HG03439 (cell line): ENCODE measurements around the gene TUBB1.

Experiments used
- ATAC-seq: cut with Tn5 transposase; IDR thresholded peaks from one replicate; pipeline ENCODE4 v1.9.1; 2021; ENCODE audit warnings: mild to moderate bottlenecking, moderate library complexity; ENCODE audit not compliant: unreplicated experiment

TUBB1 gene

GRCh38 chr20:58988565-58988882 lies 30.7 kb upstream of the TUBB1 start:
- ATAC-seq: no peak

GRCh38 chr20:58989196-58989595 lies 30.0 kb upstream of the TUBB1 start:
- no peak for ATAC-seq

- no peak for ATAC-seq
Observed at GRCh38 chr20:58990651-58991445, 28.4 kb upstream of the TUBB1 start.

DNA sequence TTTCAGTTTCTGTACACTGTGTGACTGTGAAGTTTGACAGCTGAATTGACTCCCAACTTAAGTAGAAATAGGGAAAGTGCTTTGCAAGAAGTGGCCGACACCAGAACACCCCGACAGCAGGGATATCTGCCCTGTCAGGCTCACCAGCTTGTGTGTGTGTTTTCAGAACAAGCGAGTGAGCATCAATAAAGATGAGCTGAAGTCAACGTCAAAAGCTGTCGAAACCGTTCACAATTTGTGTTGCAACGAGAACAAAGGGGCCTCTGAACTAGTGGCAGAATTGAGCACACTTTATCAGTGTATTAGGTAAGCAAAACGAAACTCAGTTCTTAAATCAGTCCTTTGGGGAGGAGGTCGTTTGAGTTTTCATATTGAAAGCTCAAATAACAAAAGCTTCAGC lies 27.5 kb upstream of the TUBB1 start:
- ATAC-seq: no peak

DNA sequence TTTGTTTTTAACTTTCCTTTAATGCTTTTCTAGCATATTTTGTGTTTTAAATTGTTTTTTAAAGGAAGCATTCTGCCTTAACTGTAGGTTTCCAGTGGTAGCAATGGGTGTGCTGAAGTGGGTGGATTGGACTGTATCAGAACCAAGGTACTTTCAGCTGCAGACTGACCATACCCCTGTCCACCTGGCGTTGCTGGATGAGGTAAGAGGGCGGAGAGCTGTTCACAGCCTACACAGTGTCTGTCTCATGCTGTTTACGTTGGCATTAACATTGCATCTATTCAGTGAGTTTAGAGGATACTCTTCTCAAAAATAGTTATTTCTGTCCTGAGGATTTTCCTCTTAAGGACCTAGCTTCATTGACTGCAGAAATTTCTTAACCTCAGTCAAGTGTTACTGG lies 26.3 kb upstream of the TUBB1 start:
- ATAC-seq: no peak

- ATAC-seq: no peak
Observed at GRCh38 chr20:58993332-58994248, 25.6 kb upstream of the TUBB1 start.

DNA sequence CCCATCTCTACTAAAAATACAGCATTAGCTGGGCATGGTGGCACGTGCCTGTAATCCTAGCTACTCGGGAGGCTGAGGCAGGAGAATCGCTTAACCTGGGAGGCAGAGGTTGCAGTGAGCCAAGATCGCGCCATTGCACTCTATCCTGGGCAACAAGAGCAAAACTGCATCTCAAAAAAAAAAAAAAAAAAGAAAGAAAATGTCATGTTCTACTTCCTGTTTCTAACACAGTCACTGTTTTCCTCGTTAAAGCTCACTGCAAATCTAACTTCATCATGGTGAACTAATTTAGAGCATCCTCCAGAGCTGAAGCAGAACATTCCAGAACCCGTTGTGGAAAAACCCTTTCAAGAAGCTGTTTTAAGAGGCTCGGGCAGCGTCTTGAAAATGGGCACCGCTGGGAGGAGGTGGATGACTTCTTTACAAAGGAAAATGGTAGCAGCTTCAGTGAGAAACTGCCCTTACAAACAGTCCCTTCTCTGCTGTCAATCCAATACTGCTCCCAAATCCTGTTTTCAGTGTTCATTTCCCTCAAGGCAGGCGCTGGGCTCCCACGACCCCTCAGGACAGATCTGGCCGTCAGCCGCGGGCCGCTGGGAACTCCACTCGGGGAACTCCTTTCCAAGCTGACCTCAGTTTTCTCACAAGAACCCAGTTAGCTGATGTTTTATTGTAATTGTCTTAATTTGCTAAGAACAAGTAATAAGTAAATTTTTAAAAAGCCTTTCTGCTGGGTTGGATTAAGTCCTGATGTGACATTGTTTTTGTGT lies 24.7 kb upstream of the TUBB1 start:
- no peak for ATAC-seq

- no peak for ATAC-seq
Observed at GRCh38 chr20:58995461-58996225, 23.6 kb upstream of the TUBB1 start.

- ATAC-seq: no peak
Observed at GRCh38 chr20:58996226-58996611, 23.0 kb upstream of the TUBB1 start.

GRCh38 chr20:58997141-58997770 lies 22.0 kb upstream of the TUBB1 start:
- no peak for ATAC-seq

GRCh38 chr20:58998656-58999055 lies 20.6 kb upstream of the TUBB1 start:
- no peak for ATAC-seq

DNA sequence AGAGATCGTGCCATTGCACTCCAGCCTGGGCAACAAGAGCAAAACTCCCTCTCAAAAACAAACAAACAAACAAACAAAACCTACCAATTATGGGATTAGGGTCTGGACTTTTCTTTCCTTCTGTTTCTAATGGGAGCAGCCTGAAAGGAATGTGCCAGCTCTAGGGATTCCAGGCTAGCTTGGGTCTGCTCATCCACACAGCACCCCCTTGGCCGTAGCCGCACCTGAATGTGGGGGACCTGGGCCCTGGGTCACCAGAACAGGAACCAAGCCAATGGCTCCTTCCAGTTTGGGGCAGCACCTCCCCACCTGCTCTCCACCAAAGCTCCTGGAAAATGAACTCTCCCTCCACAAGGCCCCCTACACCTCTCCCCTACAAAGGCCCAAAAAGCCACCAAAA lies 18.9 kb upstream of the TUBB1 start:
- ATAC-seq: no peak

DNA sequence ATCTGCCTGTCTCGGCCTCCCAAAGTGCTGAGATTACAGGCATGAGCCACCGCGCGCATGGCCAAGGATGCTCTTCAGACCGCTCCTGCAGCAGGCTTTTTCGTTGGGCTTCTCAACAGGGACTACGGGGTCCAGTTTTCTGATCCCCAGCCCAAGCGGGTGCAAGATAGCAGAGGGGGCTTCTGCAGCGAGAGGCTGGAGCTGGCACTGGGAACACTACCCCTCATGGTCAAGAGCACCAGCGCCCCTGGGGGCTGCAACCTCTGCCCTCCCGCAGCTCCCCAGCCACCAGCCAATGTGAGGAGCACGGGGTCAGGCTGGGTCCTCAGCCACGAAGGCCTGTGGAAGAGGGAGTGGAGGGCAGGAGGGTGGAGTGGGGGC lies 18.2 kb upstream of the TUBB1 start:
- no peak for ATAC-seq

GRCh38 chr20:59001449-59002171 lies 17.6 kb upstream of the TUBB1 start:
- no peak for ATAC-seq

DNA sequence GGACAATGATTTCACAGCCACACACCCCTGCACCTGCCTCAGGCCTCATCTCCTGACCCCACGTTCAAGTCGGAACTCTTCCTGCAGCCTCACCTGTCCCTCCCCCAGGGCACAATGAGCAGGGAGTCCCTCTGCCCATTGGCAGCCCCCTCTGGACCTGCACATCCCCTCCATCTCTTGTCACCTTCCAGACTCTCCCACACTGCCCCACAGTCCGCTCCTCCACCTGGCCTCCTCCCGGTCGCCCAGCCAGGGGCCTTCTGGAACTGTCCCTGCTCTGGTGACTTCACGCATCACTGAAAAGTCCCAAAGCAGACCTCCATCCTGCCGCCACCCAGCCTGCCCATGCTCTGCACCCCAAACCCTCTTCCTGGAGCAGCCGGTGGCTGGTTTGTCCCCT lies 16.8 kb upstream of the TUBB1 start:
- ATAC-seq: no peak

DNA sequence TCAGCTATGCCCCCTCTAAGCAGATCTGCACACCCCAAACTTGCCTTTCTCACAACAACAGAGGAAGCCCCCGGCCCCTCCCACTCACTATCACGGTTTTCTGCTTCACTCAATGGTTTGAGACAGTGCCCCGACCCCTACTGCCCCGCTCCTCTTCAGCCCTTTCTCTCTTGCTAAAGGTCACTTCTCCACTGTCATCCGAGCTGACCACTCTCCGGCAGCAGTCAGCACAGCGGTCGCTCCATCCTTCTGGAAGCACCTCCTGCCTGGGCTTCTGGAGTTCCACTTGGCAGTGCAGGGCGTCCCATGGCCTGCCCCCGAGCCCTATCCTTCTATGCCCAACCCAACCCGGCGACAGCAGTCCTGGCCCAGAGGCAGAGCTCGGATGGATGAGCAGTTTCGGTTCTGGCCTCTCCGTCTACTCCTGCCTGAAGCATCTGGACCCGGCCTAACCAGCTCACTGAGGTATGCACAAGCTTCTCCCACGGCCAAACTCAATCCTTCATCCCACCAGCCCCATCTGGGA lies 16.3 kb upstream of the TUBB1 start:
- ATAC-seq: no peak

DNA sequence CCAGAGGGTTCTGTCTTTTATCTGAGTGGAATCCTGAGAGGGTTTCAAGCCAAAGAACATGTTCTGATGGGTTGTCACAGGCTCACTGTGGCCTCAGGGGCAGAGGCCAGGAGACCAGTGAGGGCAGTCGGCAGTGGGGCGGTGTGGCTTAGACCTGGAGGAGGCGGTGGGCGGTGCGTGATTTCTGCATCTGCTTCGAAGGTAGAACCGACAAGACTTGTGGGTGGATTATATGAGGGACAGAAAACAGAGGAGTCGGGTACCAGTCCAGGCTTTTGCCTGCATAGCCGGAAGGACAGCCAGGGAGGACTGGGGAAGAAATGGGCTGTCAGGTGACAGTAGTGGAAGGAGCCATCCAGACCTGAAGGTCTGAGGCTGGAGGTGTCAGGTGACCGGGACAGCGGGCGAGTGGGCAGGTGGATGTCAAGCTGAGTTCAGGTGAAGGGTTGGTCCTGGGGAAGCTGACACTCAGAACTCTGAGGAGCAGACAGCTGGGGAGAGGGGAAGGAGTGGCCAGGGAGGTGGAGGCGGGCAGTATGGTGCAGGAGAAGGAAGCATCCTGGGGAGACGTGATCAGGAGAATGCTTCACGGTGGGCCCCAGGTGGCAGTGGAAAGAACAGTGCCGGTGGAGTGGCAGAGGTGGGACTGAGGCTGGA lies 15.3 kb upstream of the TUBB1 start:
- ATAC-seq: no peak

DNA sequence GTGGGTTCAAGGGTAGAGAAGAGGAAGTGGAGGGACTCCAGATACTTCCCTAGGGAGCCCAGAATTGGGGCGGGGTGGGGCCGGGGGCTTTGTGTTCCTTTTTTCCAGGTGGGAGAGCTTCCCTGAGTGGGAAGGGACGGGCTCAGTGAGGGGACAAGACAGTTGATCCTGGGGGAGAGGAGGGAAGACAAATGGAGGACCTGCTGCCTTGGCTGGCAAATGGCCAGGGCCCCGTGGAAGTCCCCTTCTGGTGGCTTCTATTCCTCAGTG lies 14.8 kb upstream of the TUBB1 start:
- no peak for ATAC-seq
